ENCODE data around the gene RFX8.

DNA sequence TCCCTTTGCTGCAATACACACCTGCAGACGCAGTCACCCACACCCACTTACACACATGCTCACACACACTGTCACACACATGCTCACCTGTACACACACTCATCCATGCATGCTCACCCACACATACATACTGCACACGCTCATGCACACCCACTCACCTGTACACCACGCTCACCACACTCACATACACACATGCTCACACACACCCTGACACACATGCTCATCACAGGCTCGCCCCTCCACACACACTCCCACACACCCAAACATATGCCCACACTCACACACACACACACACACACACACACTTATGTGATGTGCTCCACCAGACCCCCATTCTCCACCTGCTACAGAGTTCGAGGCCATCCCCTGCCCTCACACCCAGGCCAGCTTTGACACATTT lies 64.8 kb downstream of the RFX8 start:
- TF ChIP-seq GATA3 (IDR thresholded peaks at IDR 0.05; ENCODE audit: low read depth, low read length) (no peak), GATA2 (IDR thresholded peaks at IDR 0.05; ENCODE audit: low read depth, low read length) (no peak)
